Gastrocnemius medialis (tissue), 4 donors: Measurements from ENCODE around the gene CACNA2D2. TPM values are rescaled to one million over a fixed set of nuclear protein-coding genes. Genes with fewer than 3 reads are reported as not detected.
A peak's percentile ranks its signal among the peaks of the same experiment; 100 is the strongest.

Source experiments
- ATAC-seq, 2 donors: fragments of 150-250 bp; one replicate each; pipeline ENCODE4 v1.9.1; 2016
- DNase-seq, 2 donors: peaks; one replicate each; pipeline ENCODE4 v3.0.0-alpha.2; 2019
- H3K27ac ChIP-seq, 4 donors: fragments of 200-600 bp; sonication (generic); 1 replicate in 1 of 4; 2 replicates in 3 of 4; pipeline ENCODE4 v1.5.1; 2016 to 2018; ENCODE audit warnings: mild to moderate bottlenecking in 2 of 4, moderate library complexity in 1 of 4
- H3K27me3 ChIP-seq, 3 donors: fragments of 200-600 bp; sonication (generic) in 2 of 3; 1 replicate in 1 of 3; 2 replicates in 2 of 3; pipeline versions ENCODE4 v1.5.1 to v1.6.0; 2016 to 2019; ENCODE audit warnings: mild to moderate bottlenecking in 1 of 3, moderate library complexity in 1 of 3
- H3K36me3 ChIP-seq, 2 donors: fragments of 200-600 bp; sonication (generic) in 1 of 2; one replicate each; pipeline ENCODE4 v1.5.1; 2017 to 2018
- H3K4me1 ChIP-seq, 2 donors: fragments of 200-600 bp; sonication (generic) in 1 of 2; one replicate each; pipeline ENCODE4 v1.5.1; 2016 to 2017; ENCODE audit warnings: mild to moderate bottlenecking in 2 of 2
- H3K4me3 ChIP-seq, 4 donors: fragments of 200-600 bp; sonication (generic) in 3 of 4; 1 replicate in 1 of 4; 2 replicates in 3 of 4; pipeline ENCODE4 v1.5.1; 2016 to 2019; ENCODE audit warnings: mild to moderate bottlenecking in 2 of 4
- H3K9me3 ChIP-seq, 3 donors: fragments of 200-600 bp; sonication (generic) in 2 of 3; 1 replicate in 1 of 3; 2 replicates in 2 of 3; pipeline ENCODE4 v1.5.1; 2016 to 2019
- POLR2A ChIP-seq, 2 donors: fragments of 450-650 bp; IDR thresholded peaks; one replicate each; pipeline ENCODE4 v1.6.1; 2017; ENCODE audit warnings: antibody characterized with exemption in 2 of 2, mild to moderate bottlenecking in 2 of 2, moderate library complexity in 2 of 2
- in situ Hi-C, 4 donors: fragments of 200-750 bp; cut with MboI; loops; one replicate each; pipeline versions ENCODE4 v1.15.0 to v1.8.0; 2017; ENCODE audit warnings: low sequenced_read_pairs in 4 of 4
- intact Hi-C: fragments of 100-400 bp; cut with DNase I; formaldehyde crosslinking; loops from one replicate; pipeline ENCODE4 v1.15.1; 2023; ENCODE audit warnings: low total_unique reads
- total RNA-seq, 4 donors: library from RNA; depleted of rRNA; stranded (reverse); fragments of >200 nt; gene quantifications; one replicate each; pipeline versions ENCODE4 v1.1.0 to v1.2.3, GENCODE V29; 2016
- TF ChIP-seq, protein P1 (sequence below), 5 experiments: fragments of 450-650 bp in 3 of 5; fragments of 200-600 bp in 2 of 5; sonication (generic) in 2 of 5; IDR thresholded peaks in 4 of 5; conservative IDR thresholded peaks in 1 of 5; 1 replicate in 4 of 5; 2 replicates in 1 of 5; pipeline ENCODE4 v1.5.1; 2016 to 2019; ENCODE audit warnings: antibody characterized with exemption in 5 of 5, mild to moderate bottlenecking in 3 of 5, moderate library complexity in 3 of 5

CACNA2D2 gene
- total RNA-seq, 4 donors from 2014 or later, result 0.27 to 0.68 (median 0.45) TPM

DNA sequence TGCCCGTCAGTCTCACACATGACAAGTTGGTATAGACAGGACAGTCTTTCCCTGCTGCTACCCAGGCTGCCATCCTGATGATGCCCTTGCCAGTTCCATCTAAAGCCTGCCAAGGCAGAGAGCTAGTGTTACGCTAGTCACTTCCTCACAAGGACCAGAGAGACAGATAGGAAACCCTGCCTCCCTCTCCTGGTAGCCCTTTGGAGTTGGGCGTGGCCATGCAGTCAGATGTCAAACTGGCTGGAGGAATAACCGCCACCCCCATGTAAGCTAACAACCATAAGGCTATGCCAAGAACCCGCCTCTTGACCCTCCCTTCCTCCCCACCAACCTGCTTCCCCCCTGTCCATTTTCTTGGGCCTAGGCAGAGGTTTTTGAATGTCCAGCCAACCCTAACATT is 146.9 kb downstream of the CACNA2D2 start:
- ATAC-seq, result peak in 1 of 2 donors; percentile 40
- H3K36me3 ChIP-seq, result peaks cover 0 to 40% of the 10 kb centered on the region in 2 donors

DNA sequence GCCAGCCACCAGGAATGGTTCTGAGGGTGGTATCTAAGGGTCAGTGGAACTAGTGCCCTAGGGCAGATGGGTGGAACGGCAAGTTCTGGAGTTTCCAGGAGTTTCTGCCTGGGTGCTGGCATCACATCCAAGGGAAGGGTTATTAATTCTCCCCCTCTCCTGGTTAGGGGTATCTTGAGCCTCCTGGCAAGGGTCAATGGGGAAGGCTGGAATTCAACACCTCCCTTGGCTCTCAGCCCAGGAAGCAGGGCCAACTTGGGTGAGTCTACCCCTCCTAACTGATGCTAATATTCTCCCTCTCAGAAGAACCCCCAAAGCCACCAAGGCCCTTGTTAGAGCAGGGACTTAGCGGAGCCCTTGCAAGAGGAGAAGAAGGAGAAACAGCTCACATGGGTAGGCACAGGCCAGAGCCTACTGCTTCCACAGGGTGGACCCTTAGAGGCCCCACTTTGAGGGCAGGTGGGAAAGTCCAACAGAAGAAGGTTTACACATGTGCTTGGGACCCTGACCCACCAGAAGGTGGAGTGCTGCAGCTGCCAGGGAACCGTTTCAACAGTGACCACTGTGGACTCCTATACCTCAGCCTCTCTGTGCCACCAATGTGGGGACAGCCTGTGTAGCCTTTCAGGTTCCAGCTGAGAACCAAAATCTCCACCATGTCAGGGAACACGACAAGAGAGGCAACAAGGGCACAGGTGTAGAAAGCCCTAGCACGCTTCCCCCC is 147.4 kb downstream of the CACNA2D2 start:
- peak overlapping the region; percentile 93 to 97 (median 94) for H3K27ac ChIP-seq
- TF ChIP-seq, protein P1, sequence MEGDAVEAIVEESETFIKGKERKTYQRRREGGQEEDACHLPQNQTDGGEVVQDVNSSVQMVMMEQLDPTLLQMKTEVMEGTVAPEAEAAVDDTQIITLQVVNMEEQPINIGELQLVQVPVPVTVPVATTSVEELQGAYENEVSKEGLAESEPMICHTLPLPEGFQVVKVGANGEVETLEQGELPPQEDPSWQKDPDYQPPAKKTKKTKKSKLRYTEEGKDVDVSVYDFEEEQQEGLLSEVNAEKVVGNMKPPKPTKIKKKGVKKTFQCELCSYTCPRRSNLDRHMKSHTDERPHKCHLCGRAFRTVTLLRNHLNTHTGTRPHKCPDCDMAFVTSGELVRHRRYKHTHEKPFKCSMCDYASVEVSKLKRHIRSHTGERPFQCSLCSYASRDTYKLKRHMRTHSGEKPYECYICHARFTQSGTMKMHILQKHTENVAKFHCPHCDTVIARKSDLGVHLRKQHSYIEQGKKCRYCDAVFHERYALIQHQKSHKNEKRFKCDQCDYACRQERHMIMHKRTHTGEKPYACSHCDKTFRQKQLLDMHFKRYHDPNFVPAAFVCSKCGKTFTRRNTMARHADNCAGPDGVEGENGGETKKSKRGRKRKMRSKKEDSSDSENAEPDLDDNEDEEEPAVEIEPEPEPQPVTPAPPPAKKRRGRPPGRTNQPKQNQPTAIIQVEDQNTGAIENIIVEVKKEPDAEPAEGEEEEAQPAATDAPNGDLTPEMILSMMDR (IDR thresholded peaks at IDR 0.05 in 4 of 5, conservative IDR thresholded peaks at IDR 0.05 in 1 of 5), result no peak
- no peak for TF ChIP-seq POLR2A (IDR thresholded peaks at IDR 0.05)
- H3K36me3 ChIP-seq, result peaks cover 0 to 40% of the 10 kb centered on the region in 2 donors
- intact Hi-C loops (loop anchor here (5.0 to 10.0 kb wide), 3 partner anchors 211 to 1039 kb away; partner anchors contain the start of genes C3orf18, CISH, HEMK1 and RBM15B), in situ Hi-C loops (loop anchor here in 1 of 4 donors (25.0 kb wide), 1 partner anchor 181 kb away; no protein-coding TSS in a partner anchor)
- no peak for DNase-seq
- no peaks in the 10 kb centered on the region for H3K27me3 ChIP-seq
- peaks cover 53 to 55% of the 10 kb centered on the region in 2 donors for H3K4me1 ChIP-seq
- H3K9me3 ChIP-seq, result no peaks in the 10 kb centered on the region
- H3K4me3 ChIP-seq, result peak overlapping the region; percentile 79 to 99 (median 82)
- ATAC-seq, result no peak

More for the DNA sequence above, 146.9 kb downstream of the CACNA2D2 start:
- in situ Hi-C loops, result loop anchor here in 1 of 4 donors (25.0 kb wide), 1 partner anchor 181 kb away; no protein-coding TSS in a partner anchor
- H3K27ac ChIP-seq, result peak overlapping the region; percentile 93 to 97 (median 94)
- H3K4me1 ChIP-seq, result peaks cover 48 to 50% of the 10 kb centered on the region in 2 donors
- no peaks in the 10 kb centered on the region for H3K9me3 ChIP-seq
- intact Hi-C loops, result loop anchor here (5.0 to 10.0 kb wide), 3 partner anchors 211 to 1038 kb away; partner anchors contain the start of genes C3orf18, CISH, HEMK1 and RBM15B
- H3K4me3 ChIP-seq, result peak overlapping the region; percentile 79 to 99 (median 82)
- DNase-seq, result peak; percentile 30 to 70
- TF ChIP-seq POLR2A (IDR thresholded peaks at IDR 0.05), result no peak
- TF ChIP-seq, protein P1 (IDR thresholded peaks at IDR 0.05 in 4 of 5, conservative IDR thresholded peaks at IDR 0.05 in 1 of 5), result no peak
- H3K27me3 ChIP-seq, result no peaks in the 10 kb centered on the region

DNA sequence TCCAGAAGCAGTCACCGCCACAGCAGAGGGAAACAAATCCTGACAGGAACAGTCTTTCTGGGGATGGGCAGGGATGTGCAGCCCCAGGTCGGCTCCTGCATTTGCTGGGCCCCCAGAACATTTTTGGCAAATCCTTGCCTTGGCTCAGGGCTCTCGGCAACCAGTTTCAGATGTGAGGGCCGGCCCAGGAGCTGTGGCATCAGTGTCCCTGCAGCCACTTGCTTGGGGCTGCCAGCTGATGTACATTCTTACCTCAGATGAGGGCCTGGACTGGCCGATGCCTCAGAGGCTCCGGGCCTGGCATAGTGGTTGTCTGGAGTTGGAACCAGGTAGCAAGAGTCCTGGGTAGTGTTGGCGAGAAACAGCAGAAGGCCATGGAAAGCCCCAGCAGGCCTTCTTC is 148.6 kb downstream of the CACNA2D2 start:
- peak overlapping the region in 1 of 4 donors; percentile 97 for H3K27ac ChIP-seq
- H3K4me3 ChIP-seq, result no peak overlapping the region
- ATAC-seq (no peak), DNase-seq (no peak)
- H3K9me3 ChIP-seq, result no peaks in the 10 kb centered on the region
- TF ChIP-seq, protein P1 (IDR thresholded peaks at IDR 0.05 in 4 of 5, conservative IDR thresholded peaks at IDR 0.05 in 1 of 5), result no peak
- no peak for TF ChIP-seq POLR2A (IDR thresholded peaks at IDR 0.05)
- no peaks in the 10 kb centered on the region for H3K27me3 ChIP-seq
- H3K4me1 ChIP-seq, result peaks cover 57 to 62% of the 10 kb centered on the region in 2 donors
- H3K36me3 ChIP-seq, result peaks cover 0 to 40% of the 10 kb centered on the region in 2 donors
- in situ Hi-C loops, result loop anchor here in 1 of 4 donors (25.0 kb wide), 1 partner anchor 182 kb away; no protein-coding TSS in a partner anchor
- intact Hi-C loops, result loop anchor here (5.0 to 10.0 kb wide), 3 partner anchors 212 to 1040 kb away; partner anchors contain the start of genes C3orf18, CISH, HEMK1 and RBM15B

DNA sequence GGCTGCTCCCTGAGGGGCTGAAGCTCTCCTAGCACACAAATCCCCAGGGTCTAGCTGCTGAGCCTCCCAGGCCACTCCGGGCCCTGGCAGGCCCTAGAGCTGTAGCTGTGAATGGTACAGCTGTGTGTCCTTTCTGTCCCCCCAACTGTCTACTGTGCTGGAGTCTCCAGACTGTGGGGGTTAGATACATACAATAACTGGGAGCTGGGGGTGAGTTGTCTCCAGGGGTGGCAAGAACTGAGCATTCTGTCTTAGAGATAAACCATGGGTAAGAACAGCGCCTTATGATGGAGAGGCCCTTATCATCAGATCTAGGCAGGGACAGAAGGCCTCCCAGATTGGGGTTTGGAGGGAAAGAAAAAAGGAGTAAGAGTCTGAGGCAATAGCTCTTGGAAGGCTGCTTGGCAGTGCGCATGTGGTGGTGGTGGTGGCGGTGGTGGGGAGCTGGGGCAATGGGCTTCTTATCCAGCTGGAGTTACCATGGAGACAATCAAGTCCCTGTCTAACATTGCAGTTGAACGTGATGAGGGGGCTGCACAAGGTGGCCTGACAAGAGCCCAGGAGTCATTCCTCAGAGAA is 149.2 kb downstream of the CACNA2D2 start:
- TF ChIP-seq, protein P1 (IDR thresholded peaks at IDR 0.05 in 4 of 5, conservative IDR thresholded peaks at IDR 0.05 in 1 of 5), result no peak
- no peak for TF ChIP-seq POLR2A (IDR thresholded peaks at IDR 0.05)
- DNase-seq, result no peak
- in situ Hi-C loops (loop anchor here in 1 of 4 donors (25.0 kb wide), 1 partner anchor 183 kb away; no protein-coding TSS in a partner anchor), intact Hi-C loops (loop anchor here (10.0 kb wide), 1 partner anchor 1041 kb away; the partner anchor contains the start of gene RBM15B)
- ATAC-seq, result no peak
- Histone ChIP-seq H3K4me3 (no peak overlapping the region), H3K27me3 (no peaks in the 10 kb centered on the region), H3K4me1 (peaks cover 63 to 67% of the 10 kb centered on the region in 2 donors), H3K36me3 (peaks cover 0 to 40% of the 10 kb centered on the region in 2 donors), H3K9me3 (no peaks in the 10 kb centered on the region), H3K27ac (no peak overlapping the region)
